ENCODE data around the gene LCN12.

The LCN12 gene

GRCh38 chr9:136949239-136949816 lies 2.7 kb upstream of the LCN12 start:
- peak overlapping the region; percentile 59 for H3K4me3 ChIP-seq (ENCODE audit: control insufficient read depth, low read depth, low read length)
- no peak for DNase-seq (ENCODE audit: low read depth)
- TF ChIP-seq, protein P1, sequence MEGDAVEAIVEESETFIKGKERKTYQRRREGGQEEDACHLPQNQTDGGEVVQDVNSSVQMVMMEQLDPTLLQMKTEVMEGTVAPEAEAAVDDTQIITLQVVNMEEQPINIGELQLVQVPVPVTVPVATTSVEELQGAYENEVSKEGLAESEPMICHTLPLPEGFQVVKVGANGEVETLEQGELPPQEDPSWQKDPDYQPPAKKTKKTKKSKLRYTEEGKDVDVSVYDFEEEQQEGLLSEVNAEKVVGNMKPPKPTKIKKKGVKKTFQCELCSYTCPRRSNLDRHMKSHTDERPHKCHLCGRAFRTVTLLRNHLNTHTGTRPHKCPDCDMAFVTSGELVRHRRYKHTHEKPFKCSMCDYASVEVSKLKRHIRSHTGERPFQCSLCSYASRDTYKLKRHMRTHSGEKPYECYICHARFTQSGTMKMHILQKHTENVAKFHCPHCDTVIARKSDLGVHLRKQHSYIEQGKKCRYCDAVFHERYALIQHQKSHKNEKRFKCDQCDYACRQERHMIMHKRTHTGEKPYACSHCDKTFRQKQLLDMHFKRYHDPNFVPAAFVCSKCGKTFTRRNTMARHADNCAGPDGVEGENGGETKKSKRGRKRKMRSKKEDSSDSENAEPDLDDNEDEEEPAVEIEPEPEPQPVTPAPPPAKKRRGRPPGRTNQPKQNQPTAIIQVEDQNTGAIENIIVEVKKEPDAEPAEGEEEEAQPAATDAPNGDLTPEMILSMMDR (IDR thresholded peaks at IDR 0.05; ENCODE audit: control insufficient read depth, insufficient read depth, low read depth, low read length, missing control alignments), result no peak

- H3K4me3 ChIP-seq (ENCODE audit: control insufficient read depth, low read depth, low read length), result peak overlapping the region; percentile 59
- peak; percentile 18 for DNase-seq (ENCODE audit: low read depth)
- TF ChIP-seq, protein P1 (IDR thresholded peaks at IDR 0.05; ENCODE audit: control insufficient read depth, insufficient read depth, low read depth, low read length, missing control alignments), result no peak
These were observed 2.0 kb upstream of the LCN12 start for GRCh38 chr9:136949817-136950655.

- H3K4me3 ChIP-seq (ENCODE audit: control insufficient read depth, low read depth, low read length), result no peak overlapping the region
- TF ChIP-seq, protein P1 (IDR thresholded peaks at IDR 0.05; ENCODE audit: control insufficient read depth, insufficient read depth, low read depth, low read length, missing control alignments), result no peak
- DNase-seq (ENCODE audit: low read depth), result no peak
These were observed 1.3 kb upstream of the LCN12 start for GRCh38 chr9:136950656-136951276.

DNA sequence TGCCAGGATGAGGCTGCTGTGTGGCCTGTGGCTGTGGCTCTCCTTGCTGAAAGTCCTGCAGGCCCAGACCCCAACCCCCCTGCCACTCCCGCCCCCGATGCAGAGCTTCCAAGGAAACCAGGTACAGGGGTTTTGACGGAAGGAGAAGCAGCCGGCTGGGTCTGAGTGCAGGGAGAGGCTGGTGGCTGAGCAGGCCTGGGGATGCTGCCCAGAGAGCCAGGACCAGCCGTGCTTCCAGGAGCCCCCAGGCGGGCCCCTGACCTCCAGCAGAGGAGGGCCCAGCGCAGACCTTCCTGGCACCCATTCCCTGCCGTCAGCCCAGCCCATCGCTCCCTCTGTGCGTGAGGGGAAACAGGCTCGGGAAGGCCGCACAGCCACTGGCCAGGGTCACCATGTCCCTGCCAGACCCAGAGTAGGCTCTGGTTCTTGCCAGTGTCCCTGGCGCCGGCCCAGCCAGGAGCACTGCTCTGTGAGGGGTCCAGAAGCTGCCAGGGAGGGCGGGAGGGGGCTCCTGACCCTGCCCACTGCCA lies 313 bp downstream of the LCN12 start:
- TF ChIP-seq, protein P1 (IDR thresholded peaks at IDR 0.05; ENCODE audit: control insufficient read depth, insufficient read depth, low read depth, low read length, missing control alignments), result no peak
- no peak for DNase-seq (ENCODE audit: low read depth)
- H3K4me3 ChIP-seq (ENCODE audit: control insufficient read depth, low read depth, low read length), result no peak overlapping the region

DNA sequence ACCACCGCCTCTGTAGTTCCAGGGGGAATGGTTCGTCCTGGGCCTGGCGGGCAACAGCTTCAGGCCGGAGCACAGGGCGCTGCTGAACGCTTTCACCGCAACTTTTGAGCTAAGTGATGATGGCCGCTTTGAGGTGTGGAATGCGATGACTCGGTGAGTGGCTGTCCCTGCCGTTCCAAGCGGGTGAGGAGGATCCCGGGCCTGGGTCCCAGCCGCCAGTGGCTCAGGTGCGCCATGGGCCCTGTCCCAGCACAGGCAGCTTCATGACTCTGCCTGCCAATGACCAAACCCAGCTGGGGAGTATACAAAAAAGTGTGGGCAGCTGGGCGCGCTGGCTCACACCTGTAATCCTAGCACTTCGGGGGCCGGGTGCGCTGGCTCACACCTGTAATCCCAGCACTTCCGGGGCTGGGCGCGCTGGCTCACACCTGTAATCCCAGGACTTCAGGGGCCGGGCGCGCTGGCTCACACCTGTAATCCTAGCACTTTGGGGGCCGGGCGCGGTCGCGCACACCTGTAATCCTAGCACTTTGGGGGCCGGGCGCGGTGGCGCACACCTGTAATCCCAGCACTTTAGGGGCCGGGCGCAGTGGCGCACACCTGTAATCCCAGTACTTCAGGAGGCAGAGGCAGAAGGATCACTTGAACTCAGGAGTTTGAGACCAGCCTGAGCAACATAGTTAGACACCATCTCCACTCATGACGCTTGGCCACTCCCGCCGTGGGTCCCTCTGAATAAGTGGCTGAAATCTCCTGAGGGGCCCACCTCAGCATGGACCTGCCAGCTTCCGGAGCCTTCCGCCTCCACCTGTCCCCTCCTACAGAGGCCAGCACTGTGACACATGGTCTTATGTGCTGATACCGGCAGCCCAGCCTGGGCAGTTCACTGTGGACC lies 1.1 kb downstream of the LCN12 start:
- TF ChIP-seq, protein P1 (IDR thresholded peaks at IDR 0.05; ENCODE audit: control insufficient read depth, insufficient read depth, low read depth, low read length, missing control alignments), result no peak
- H3K4me3 ChIP-seq (ENCODE audit: control insufficient read depth, low read depth, low read length), result no peak overlapping the region

More for the DNA sequence above, 1.1 kb downstream of the LCN12 start:
- DNase-seq (ENCODE audit: low read depth), result no peak
